ENCODE data around the gene PPP2R5A. TPM values are rescaled to one million over a fixed set of nuclear protein-coding genes. Genes with fewer than 3 reads are reported as not detected.
A peak's percentile ranks its signal among the peaks of the same experiment; 100 is the strongest.

The PPP2R5A gene
- total and polyA plus RNA-seq, 2 of the 13 experiments (the other 11 are each of a cell fraction or from before 2014, with no cell fraction given): 22.0 to 31.4 TPM

DNA sequence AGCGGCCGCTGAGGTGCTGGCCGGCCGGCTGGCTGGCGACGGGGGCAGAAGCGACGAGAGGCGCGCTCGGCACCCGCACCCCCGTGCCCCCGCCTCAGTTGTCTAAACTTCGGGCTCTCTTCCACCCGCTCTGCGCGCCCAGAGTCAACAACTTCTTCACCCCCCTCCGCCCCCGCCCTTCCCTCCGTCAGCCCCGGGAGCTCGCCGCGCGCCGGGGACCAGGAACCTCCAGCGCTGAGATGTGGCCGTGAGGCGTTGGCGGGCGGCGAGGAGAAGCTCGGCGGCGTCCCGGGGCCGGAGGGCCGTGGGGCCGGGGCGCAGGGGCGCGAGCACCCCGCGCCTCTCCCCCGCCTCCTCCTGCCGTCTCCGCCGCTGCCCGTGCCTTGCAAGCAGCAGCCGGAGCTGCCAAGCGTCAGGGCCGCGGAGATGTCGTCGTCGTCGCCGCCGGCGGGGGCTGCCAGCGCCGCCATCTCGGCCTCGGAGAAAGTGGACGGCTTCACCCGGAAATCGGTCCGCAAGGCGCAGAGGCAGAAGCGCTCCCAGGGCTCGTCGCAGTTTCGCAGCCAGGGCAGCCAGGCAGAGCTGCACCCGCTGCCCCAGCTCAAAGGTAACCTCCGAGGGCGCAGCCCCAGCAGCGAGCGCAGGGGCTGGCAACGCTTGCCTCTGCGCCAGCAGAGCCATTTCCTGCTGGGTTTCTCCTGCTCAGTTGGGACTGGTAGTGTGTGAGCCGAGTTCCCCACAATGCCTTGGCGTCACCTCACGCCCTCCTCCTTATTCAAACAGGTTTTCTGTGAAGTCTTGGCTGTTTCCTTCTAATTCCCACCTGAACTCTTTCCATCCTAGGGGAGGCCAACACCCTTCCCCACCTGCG, 710 bp downstream of the PPP2R5A start (continued):
- TF ChIP-seq, protein P1, sequence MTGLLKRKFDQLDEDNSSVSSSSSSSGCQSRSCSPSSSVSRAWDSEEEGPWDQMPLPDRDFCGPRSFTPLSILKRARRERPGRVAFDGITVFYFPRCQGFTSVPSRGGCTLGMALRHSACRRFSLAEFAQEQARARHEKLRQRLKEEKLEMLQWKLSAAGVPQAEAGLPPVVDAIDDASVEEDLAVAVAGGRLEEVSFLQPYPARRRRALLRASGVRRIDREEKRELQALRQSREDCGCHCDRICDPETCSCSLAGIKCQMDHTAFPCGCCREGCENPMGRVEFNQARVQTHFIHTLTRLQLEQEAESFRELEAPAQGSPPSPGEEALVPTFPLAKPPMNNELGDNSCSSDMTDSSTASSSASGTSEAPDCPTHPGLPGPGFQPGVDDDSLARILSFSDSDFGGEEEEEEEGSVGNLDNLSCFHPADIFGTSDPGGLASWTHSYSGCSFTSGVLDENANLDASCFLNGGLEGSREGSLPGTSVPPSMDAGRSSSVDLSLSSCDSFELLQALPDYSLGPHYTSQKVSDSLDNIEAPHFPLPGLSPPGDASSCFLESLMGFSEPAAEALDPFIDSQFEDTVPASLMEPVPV (CRISPR knock-in tag; IDR thresholded peaks at IDR 0.05): no peak
- 0 out of 2 replicates have a peak, but pooled peaks have one; percentile 15 for TF ChIP-seq ETV5 (CRISPR knock-in tag; IDR thresholded peaks at IDR 0.05; ENCODE audit: borderline replicate concordance)
- TF ChIP-seq MIER3 (CRISPR knock-in tag; IDR thresholded peaks at IDR 0.05; ENCODE audit: borderline replicate concordance): peak; percentile 20; the same call in 1 of the 2 replicates
- peak; percentile 39 for TF ChIP-seq ZFP82 (CRISPR knock-in tag; IDR thresholded peaks at IDR 0.05; ENCODE audit: borderline replicate concordance)
- no peak; the same call in 1 of the 2 replicates for TF ChIP-seq ZNF33B (CRISPR knock-in tag; IDR thresholded peaks at IDR 0.05)
- 0 out of 2 replicates have a peak, but pooled peaks have one; percentile 37 for TF ChIP-seq BORCS8-MEF2B (CRISPR knock-in tag; IDR thresholded peaks at IDR 0.05)
- no peak for TF ChIP-seq ZNF619 (CRISPR knock-in tag; IDR thresholded peaks at IDR 0.05)
- peak; percentile 35; the same call in 1 of the 2 replicates for TF ChIP-seq HDAC1 (CRISPR knock-in tag; IDR thresholded peaks at IDR 0.05)
- TF ChIP-seq, protein P2, sequence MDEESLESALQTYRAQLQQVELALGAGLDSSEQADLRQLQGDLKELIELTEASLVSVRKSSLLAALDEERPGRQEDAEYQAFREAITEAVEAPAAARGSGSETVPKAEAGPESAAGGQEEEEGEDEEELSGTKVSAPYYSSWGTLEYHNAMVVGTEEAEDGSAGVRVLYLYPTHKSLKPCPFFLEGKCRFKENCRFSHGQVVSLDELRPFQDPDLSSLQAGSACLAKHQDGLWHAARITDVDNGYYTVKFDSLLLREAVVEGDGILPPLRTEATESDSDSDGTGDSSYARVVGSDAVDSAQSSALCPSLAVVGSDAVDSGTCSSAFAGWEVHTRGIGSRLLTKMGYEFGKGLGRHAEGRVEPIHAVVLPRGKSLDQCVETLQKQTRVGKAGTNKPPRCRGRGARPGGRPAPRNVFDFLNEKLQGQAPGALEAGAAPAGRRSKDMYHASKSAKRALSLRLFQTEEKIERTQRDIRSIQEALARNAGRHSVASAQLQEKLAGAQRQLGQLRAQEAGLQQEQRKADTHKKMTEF (CRISPR knock-in tag; IDR thresholded peaks at IDR 0.05): no peak
- peak; percentile 65; the same call in 1 of the 2 replicates for TF ChIP-seq ZNF142 (CRISPR knock-in tag; IDR thresholded peaks at IDR 0.05)
- no peak for TF ChIP-seq CENPT (CRISPR knock-in tag; IDR thresholded peaks at IDR 0.05; ENCODE audit: low read depth)
- TF ChIP-seq CREB1 (IDR thresholded peaks at IDR 0.05): no peak
- no peak for TF ChIP-seq CREB1 (CRISPR knock-in tag; IDR thresholded peaks at IDR 0.05)
- no peak for TF ChIP-seq NR2F6 (IDR thresholded peaks at IDR 0.05)
- TF ChIP-seq NR2F6 (CRISPR knock-in tag; IDR thresholded peaks at IDR 0.05): no peak
- TF ChIP-seq KMT2A (CRISPR knock-in tag; IDR thresholded peaks at IDR 0.05): peak; percentile 81
- no peak for TF ChIP-seq TCF7L2 (IDR thresholded peaks at IDR 0.05; ENCODE audit: low read depth, low read length)
- TF ChIP-seq ZNF780A (CRISPR knock-in tag; IDR thresholded peaks at IDR 0.05): no peak
- TF ChIP-seq SRY (CRISPR knock-in tag; IDR thresholded peaks at IDR 0.05): peak; percentile 6; the same call in 1 of the 2 replicates
- 0 out of 2 replicates have a peak, but pooled peaks have one; percentile 45 for TF ChIP-seq GLI4 (CRISPR knock-in tag; IDR thresholded peaks at IDR 0.05; ENCODE audit: borderline replicate concordance)
- 0 out of 2 replicates have a peak, but pooled peaks have one; percentile 35 for TF ChIP-seq KLF6 (CRISPR knock-in tag; IDR thresholded peaks at IDR 0.05)
- peak; percentile 63 for TF ChIP-seq HNRNPLL (IDR thresholded peaks at IDR 0.05; ENCODE audit: low read depth, low read length, poor library complexity, severe bottlenecking)

Data from HepG2 (cell line).